ENCODE measurements around the gene CDHR2.

The CDHR2 gene

GRCh38 chr5:176578391-176578808 is 29.3 kb downstream of the CDHR2 start:
- H3K27ac ChIP-seq: no peak overlapping the region
- TF ChIP-seq ZFX (IDR thresholded peaks at IDR 0.05; ENCODE audit: borderline replicate concordance) (no peak), CTCF (IDR thresholded peaks at IDR 0.05) (peak; percentile 78)

GRCh38 chr5:176579323-176579722 is 30.2 kb downstream of the CDHR2 start:
- no peak overlapping the region for H3K27ac ChIP-seq
- TF ChIP-seq ZFX (IDR thresholded peaks at IDR 0.05; ENCODE audit: borderline replicate concordance) (no peak), CTCF (IDR thresholded peaks at IDR 0.05) (no peak)

- no peak overlapping the region for H3K27ac ChIP-seq
- TF ChIP-seq CTCF (IDR thresholded peaks at IDR 0.05): no peak
- no peak for TF ChIP-seq ZFX (IDR thresholded peaks at IDR 0.05; ENCODE audit: borderline replicate concordance)
Observed at GRCh38 chr5:176581361-176581760, 32.2 kb downstream of the CDHR2 start.

- H3K27ac ChIP-seq: no peak overlapping the region
- TF ChIP-seq CTCF (IDR thresholded peaks at IDR 0.05) (no peak), ZFX (IDR thresholded peaks at IDR 0.05; ENCODE audit: borderline replicate concordance) (no peak)
Observed at GRCh38 chr5:176583076-176583475, 33.9 kb downstream of the CDHR2 start.

- no peak overlapping the region for H3K27ac ChIP-seq
- TF ChIP-seq CTCF (IDR thresholded peaks at IDR 0.05) (no peak), ZFX (IDR thresholded peaks at IDR 0.05; ENCODE audit: borderline replicate concordance) (no peak)
Observed at GRCh38 chr5:176587398-176587797, 38.3 kb downstream of the CDHR2 start.

GRCh38 chr5:176588297-176588696 is 39.2 kb downstream of the CDHR2 start:
- TF ChIP-seq CTCF (IDR thresholded peaks at IDR 0.05): no peak
- TF ChIP-seq ZFX (IDR thresholded peaks at IDR 0.05; ENCODE audit: borderline replicate concordance): no peak

GRCh38 chr5:176589039-176589769 is 40.1 kb downstream of the CDHR2 start:
- H3K27ac ChIP-seq: no peak overlapping the region
- no peak for TF ChIP-seq ZFX (IDR thresholded peaks at IDR 0.05; ENCODE audit: borderline replicate concordance)
- TF ChIP-seq CTCF (IDR thresholded peaks at IDR 0.05): no peak

More at GRCh38 chr5:176588297-176588696, 39.2 kb downstream of the CDHR2 start:
- no peak overlapping the region for H3K27ac ChIP-seq
